Keratinocyte (primary cell): ENCODE measurements around the gene SELENOT. TPM values are rescaled to one million over a fixed set of nuclear protein-coding genes. Genes with fewer than 3 reads are reported as not detected.

Experiments used
- DNase-seq: peaks from one replicate; pipeline ENCODE4 v3.0.0-alpha.2; 2011; ENCODE audit warnings: low read depth, missing footprints, low spot score
- FAIRE-seq: peaks from 2 replicates; lab custom pipeline; 2011; peaks lifted over from hg19 to GRCh38; lab: Jason Lieb, UNC
- H2AFZ ChIP-seq: 2 replicates; pipeline ENCODE4 v1.6.0; 2012; ENCODE audit warnings: low read length, control low read depth, inconsistent platforms; ENCODE audit not compliant: control insufficient read depth
- H3K27ac ChIP-seq: 2 replicates; pipeline ENCODE4 v1.5.1; 2011; ENCODE audit warnings: low read length; ENCODE audit not compliant: control insufficient read depth, insufficient read depth
- H3K27me3 ChIP-seq: 3 replicates; pipeline ENCODE4 v1.6.0; 2011; ENCODE audit warnings: low read length; ENCODE audit not compliant: control insufficient read depth, insufficient read depth; ENCODE audit errors: extremely low read depth
- H3K36me3 ChIP-seq, 2 experiments: 2 replicates in 1 of 2; 3 replicates in 1 of 2; pipeline ENCODE4 v1.5.1; 2011; ENCODE audit warnings: low read length in 2 of 2, mild to moderate bottlenecking in 1 of 2; ENCODE audit not compliant: control insufficient read depth in 2 of 2, insufficient read depth in 2 of 2; ENCODE audit errors: extremely low read depth in 1 of 2
- H3K4me1 ChIP-seq: 3 replicates; pipeline ENCODE4 v1.5.1; 2011; ENCODE audit warnings: low read length; ENCODE audit not compliant: control insufficient read depth, insufficient read depth; ENCODE audit errors: extremely low read depth
- H3K4me2 ChIP-seq: 3 replicates; pipeline ENCODE4 v1.6.0; 2011; ENCODE audit warnings: low read depth, low read length; ENCODE audit not compliant: control insufficient read depth, insufficient read depth; ENCODE audit errors: extremely low read depth
- H3K4me3 ChIP-seq, 3 experiments: fragments of 200-600 bp in 1 of 3; sonication (generic) in 1 of 3; 2 replicates in 2 of 3; 3 replicates in 1 of 3; pipeline ENCODE4 v1.5.1; 2011 to 2016; ENCODE audit warnings: low read length in 3 of 3, mild to moderate bottlenecking in 3 of 3, control low read depth in 2 of 3, inconsistent platforms in 1 of 3, low read depth in 1 of 3, mixed read lengths in 1 of 3, mixed run types in 1 of 3, moderate library complexity in 1 of 3; ENCODE audit not compliant: control insufficient read depth in 2 of 3, insufficient read depth in 2 of 3; ENCODE audit errors: extremely low read depth in 1 of 3
- H3K79me2 ChIP-seq: 2 replicates; pipeline ENCODE4 v1.6.0; 2012; ENCODE audit warnings: low read length; ENCODE audit not compliant: control insufficient read depth, insufficient read depth
- H3K9ac ChIP-seq: 3 replicates; pipeline ENCODE4 v1.6.0; 2011; ENCODE audit warnings: low read length; ENCODE audit not compliant: control insufficient read depth, insufficient read depth; ENCODE audit errors: extremely low read depth
- H3K9me1 ChIP-seq: 3 replicates; pipeline ENCODE4 v1.6.0; 2011; ENCODE audit warnings: low read length; ENCODE audit not compliant: control insufficient read depth, insufficient read depth; ENCODE audit errors: extremely low read depth
- H3K9me3 ChIP-seq: 2 replicates; pipeline ENCODE4 v1.5.1; 2012; ENCODE audit warnings: low read depth, low read length; ENCODE audit not compliant: control insufficient read depth
- H4K20me1 ChIP-seq: 3 replicates; pipeline ENCODE4 v1.6.0; 2011; ENCODE audit warnings: low read length; ENCODE audit not compliant: control insufficient read depth, insufficient read depth; ENCODE audit errors: extremely low read depth
- CTCF ChIP-seq, 3 experiments: IDR thresholded peaks in 1 of 3; conservative IDR thresholded peaks in 1 of 3; optimal IDR thresholded peaks in 1 of 3; 2 replicates in 2 of 3; 3 replicates in 1 of 3; pipeline versions ENCODE3 to v1.5.1; 2011; ENCODE audit warnings: low read length in 3 of 3, mild to moderate bottlenecking in 3 of 3, moderate library complexity in 2 of 3, control low read depth in 1 of 3, inconsistent platforms in 1 of 3; ENCODE audit not compliant: insufficient read depth in 2 of 3; ENCODE audit errors: extremely low read depth in 1 of 3
- EZH2 ChIP-seq: IDR thresholded peaks from one replicate; pipeline ENCODE4 v1.6.1; 2012; ENCODE audit warnings: inconsistent platforms, mild to moderate bottlenecking, low read length, moderate library complexity
- dilution Hi-C: fragments of 300-500 bp; cut with MboI; formaldehyde crosslinking; loops from one replicate; pipeline ENCODE4 v1.7.0; 2020; ENCODE audit warnings: low sequenced_read_pairs; ENCODE audit not compliant: extremely low pct_ligation_motif_present
- polyA plus RNA-seq, 5 experiments: library from polyadenylated mRNA; depleted of rRNA in 3 of 5; stranded (reverse) in 3 of 5; stranded (forward) in 1 of 5; unstranded in 1 of 5; fragments of >200 nt; gene quantifications; 1 replicate in 1 of 5; 2 replicates in 3 of 5; 3 replicates in 1 of 5; pipeline versions ENCODE4 v1.2.1 to v1.2.3, GENCODE V29; 2011 to 2012; ENCODE audit warnings: missing spikeins in 2 of 5, low read depth in 1 of 5, low replicate concordance in 1 of 5

The SELENOT gene
- polyA plus RNA-seq, 1 donor (not counting 4 experiments of a cell fraction or from before 2014, with no cell fraction given) = 597 TPM

GRCh38 chr3:150626148-150626930 is 23.2 kb downstream of the SELENOT start:
- FAIRE-seq (no peak), DNase-seq (no peak)
- dilution Hi-C loops = no loop called here
- H3K4me3 ChIP-seq = no peak overlapping the region
- no peaks in the 10 kb centered on the region for H3K9me1 ChIP-seq
- H3K27me3 ChIP-seq = no peaks in the 10 kb centered on the region
- peaks cover 6 to 9% of the 10 kb centered on the region in 2 experiments for H3K36me3 ChIP-seq
- no peak overlapping the region for H3K9ac ChIP-seq
- no peaks in the 10 kb centered on the region for H3K4me1 ChIP-seq
- peaks cover 11% of the 10 kb centered on the region for H3K79me2 ChIP-seq
- no peaks in the 10 kb centered on the region for H3K9me3 ChIP-seq
- H3K4me2 ChIP-seq = no peak overlapping the region
- H4K20me1 ChIP-seq = no peaks in the 10 kb centered on the region
- H3K27ac ChIP-seq = no peak overlapping the region
- H2AFZ ChIP-seq = no peak overlapping the region
- TF ChIP-seq CTCF (optimal IDR thresholded peaks at IDR 0.05 in 1 of 3, IDR thresholded peaks at IDR 0.05 in 1 of 3, conservative IDR thresholded peaks at IDR 0.05 in 1 of 3; ENCODE audit: extremely low read depth in 1 of 3, insufficient read depth in 2 of 3, low read length in 3 of 3) (no peak), EZH2 (no peak)

GRCh38 chr3:150627557-150627956 is 24.4 kb downstream of the SELENOT start:
- H3K36me3 ChIP-seq = peaks cover 6 to 9% of the 10 kb centered on the region in 2 experiments
- DNase-seq = no peak
- no peak overlapping the region for H3K4me2 ChIP-seq
- dilution Hi-C loops = no loop called here
- H3K9me1 ChIP-seq = no peaks in the 10 kb centered on the region
- no peaks in the 10 kb centered on the region for H3K79me2 ChIP-seq
- no peaks in the 10 kb centered on the region for H3K27me3 ChIP-seq
- H4K20me1 ChIP-seq = no peaks in the 10 kb centered on the region
- H3K9ac ChIP-seq = no peak overlapping the region
- TF ChIP-seq CTCF (optimal IDR thresholded peaks at IDR 0.05 in 1 of 3, IDR thresholded peaks at IDR 0.05 in 1 of 3, conservative IDR thresholded peaks at IDR 0.05 in 1 of 3; ENCODE audit: extremely low read depth in 1 of 3, insufficient read depth in 2 of 3, low read length in 3 of 3) = no peak
- TF ChIP-seq EZH2 = no peak
- no peak for FAIRE-seq
- H3K27ac ChIP-seq = no peak overlapping the region
- no peak overlapping the region for H3K4me3 ChIP-seq
- H3K9me3 ChIP-seq = no peaks in the 10 kb centered on the region
- no peak overlapping the region for H2AFZ ChIP-seq
- H3K4me1 ChIP-seq = no peaks in the 10 kb centered on the region
